ENCODE results near the gene BHLHE41.

Gene BHLHE41

GRCh38 chr12:26113853-26114719 lies 10.8 kb downstream of the BHLHE41 start:
- peak; percentile 41 to 71 (median 50) for DNase-seq

- DNase-seq: no peak
Measured at GRCh38 chr12:26113181-26113654, 11.6 kb downstream of the BHLHE41 start.

GRCh38 chr12:26112703-26113147 lies 12.1 kb downstream of the BHLHE41 start:
- no peak for DNase-seq

GRCh38 chr12:26112232-26112631 lies 12.6 kb downstream of the BHLHE41 start:
- no peak for DNase-seq

- no peak for DNase-seq
Measured at GRCh38 chr12:26109343-26109881, 15.4 kb downstream of the BHLHE41 start.

- DNase-seq: no peak
Measured at GRCh38 chr12:26108915-26109314, 15.9 kb downstream of the BHLHE41 start.

GRCh38 chr12:26106347-26106746 lies 18.5 kb downstream of the BHLHE41 start:
- DNase-seq: no peak

- DNase-seq: no peak
Measured at GRCh38 chr12:26102953-26103352, 21.9 kb downstream of the BHLHE41 start.

- no peak for DNase-seq
Measured at GRCh38 chr12:26101763-26102162, 23.1 kb downstream of the BHLHE41 start.

GRCh38 chr12:26101350-26101734 lies 23.5 kb downstream of the BHLHE41 start:
- DNase-seq: no peak

GRCh38 chr12:26100666-26101349 lies 24.0 kb downstream of the BHLHE41 start:
- DNase-seq: no peak

GRCh38 chr12:26097046-26097878 lies 27.6 kb downstream of the BHLHE41 start:
- peak in 2 of 4 experiments; percentile 3 to 9 for DNase-seq

GRCh38 chr12:26096036-26096435 lies 28.8 kb downstream of the BHLHE41 start:
- DNase-seq: no peak

GRCh38 chr12:26095186-26095585 lies 29.7 kb downstream of the BHLHE41 start:
- no peak for DNase-seq

GRCh38 chr12:26092346-26093105 lies 32.3 kb downstream of the BHLHE41 start:
- no peak for DNase-seq

- DNase-seq: no peak
Measured at GRCh38 chr12:26091822-26092221, 33.0 kb downstream of the BHLHE41 start.

- no peak for DNase-seq
Measured at GRCh38 chr12:26090836-26091510, 33.9 kb downstream of the BHLHE41 start.

GRCh38 chr12:26088998-26089397 lies 35.8 kb downstream of the BHLHE41 start:
- no peak for DNase-seq

GRCh38 chr12:26086936-26087335 lies 37.9 kb downstream of the BHLHE41 start:
- DNase-seq: no peak

GRCh38 chr12:26080911-26081310 lies 43.9 kb downstream of the BHLHE41 start:
- DNase-seq: no peak
